Vagina (tissue), 2 donors: Measurements from ENCODE around the gene ZNF316. TPM values are rescaled to one million over a fixed set of nuclear protein-coding genes. Genes with fewer than 3 reads are reported as not detected.

ENCODE experiments used
- DNase-seq, 2 donors: peaks; one replicate each; pipeline ENCODE4 v3.0.0-alpha.2; 2017; ENCODE audit errors: extremely low spot score in 2 of 2
- H3K27ac ChIP-seq: fragments of 200-600 bp; sonication (generic); one replicate; pipeline ENCODE4 v1.5.1; 2019
- H3K27me3 ChIP-seq: fragments of 200-600 bp; sonication (generic); one replicate; pipeline ENCODE4 v1.5.1; 2019
- H3K36me3 ChIP-seq, 2 donors: fragments of 200-600 bp; sonication (generic); one replicate each; pipeline ENCODE4 v1.5.1; 2017 to 2019
- H3K4me1 ChIP-seq: fragments of 200-600 bp; sonication (generic); one replicate; pipeline ENCODE4 v1.5.1; 2019
- H3K4me3 ChIP-seq, 2 donors: fragments of 200-600 bp; sonication (generic); 1 replicate in 1 of 2; 2 replicates in 1 of 2; pipeline ENCODE4 v1.5.1; 2016 to 2019
- H3K9me3 ChIP-seq: fragments of 200-600 bp; sonication (generic); one replicate; pipeline ENCODE4 v1.5.1; 2019
- POLR2A ChIP-seq, 2 donors: fragments of 450-650 bp; IDR thresholded peaks; one replicate each; pipeline ENCODE4 v1.6.1; 2017; ENCODE audit warnings: antibody characterized with exemption in 2 of 2, mild to moderate bottlenecking in 2 of 2, moderate library complexity in 2 of 2
- POLR2AphosphoS5 ChIP-seq, 2 donors: sonication (generic); formaldehyde crosslinking; IDR thresholded peaks; one replicate each; pipeline ENCODE4 v1.9.0; 2017; ENCODE audit warnings: antibody characterized with exemption in 2 of 2, mild to moderate bottlenecking in 2 of 2, low read depth in 1 of 2; ENCODE audit not compliant: insufficient read depth in 1 of 2
- intact Hi-C: fragments of 100-400 bp; cut with DNase I; formaldehyde crosslinking; loops from one replicate; pipeline ENCODE4 v1.15.1; 2023
- total RNA-seq: library from RNA; depleted of rRNA; stranded (reverse); fragments of >200 nt; gene quantifications from one replicate; pipeline ENCODE4 v1.2.3, GENCODE V29; 2016
- TF ChIP-seq, protein P1 (sequence below), 3 experiments: fragments of 450-650 bp in 2 of 3; fragments of 200-600 bp in 1 of 3; sonication (generic) in 1 of 3; IDR thresholded peaks; one replicate each; pipeline ENCODE4 v1.5.1; 2017 to 2019; ENCODE audit warnings: antibody characterized with exemption in 3 of 3, mild to moderate bottlenecking in 2 of 3, moderate library complexity in 2 of 3

ZNF316 gene
- total RNA-seq, 1 donor from 2014 or later = 25.5 TPM

GRCh38 chr7:6650521-6651011 lies 13.4 kb downstream of the ZNF316 start:
- TF ChIP-seq POLR2A (IDR thresholded peaks at IDR 0.05) (no peak), POLR2AphosphoS5 (IDR thresholded peaks at IDR 0.05; ENCODE audit: insufficient read depth in 1 of 2, low read depth in 1 of 2) (no peak)
- TF ChIP-seq, protein P1, sequence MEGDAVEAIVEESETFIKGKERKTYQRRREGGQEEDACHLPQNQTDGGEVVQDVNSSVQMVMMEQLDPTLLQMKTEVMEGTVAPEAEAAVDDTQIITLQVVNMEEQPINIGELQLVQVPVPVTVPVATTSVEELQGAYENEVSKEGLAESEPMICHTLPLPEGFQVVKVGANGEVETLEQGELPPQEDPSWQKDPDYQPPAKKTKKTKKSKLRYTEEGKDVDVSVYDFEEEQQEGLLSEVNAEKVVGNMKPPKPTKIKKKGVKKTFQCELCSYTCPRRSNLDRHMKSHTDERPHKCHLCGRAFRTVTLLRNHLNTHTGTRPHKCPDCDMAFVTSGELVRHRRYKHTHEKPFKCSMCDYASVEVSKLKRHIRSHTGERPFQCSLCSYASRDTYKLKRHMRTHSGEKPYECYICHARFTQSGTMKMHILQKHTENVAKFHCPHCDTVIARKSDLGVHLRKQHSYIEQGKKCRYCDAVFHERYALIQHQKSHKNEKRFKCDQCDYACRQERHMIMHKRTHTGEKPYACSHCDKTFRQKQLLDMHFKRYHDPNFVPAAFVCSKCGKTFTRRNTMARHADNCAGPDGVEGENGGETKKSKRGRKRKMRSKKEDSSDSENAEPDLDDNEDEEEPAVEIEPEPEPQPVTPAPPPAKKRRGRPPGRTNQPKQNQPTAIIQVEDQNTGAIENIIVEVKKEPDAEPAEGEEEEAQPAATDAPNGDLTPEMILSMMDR (IDR thresholded peaks at IDR 0.05) = no peak
- H3K9me3 ChIP-seq = no peaks in the 10 kb centered on the region
- H3K4me3 ChIP-seq = no peak overlapping the region
- intact Hi-C loops = no loop called here
- DNase-seq = no peak
- no peak overlapping the region for H3K27ac ChIP-seq
- H3K36me3 ChIP-seq = peaks cover 0 to 56% of the 10 kb centered on the region in 2 donors
- no peaks in the 10 kb centered on the region for H3K27me3 ChIP-seq
- H3K4me1 ChIP-seq = no peaks in the 10 kb centered on the region

GRCh38 chr7:6651851-6652445 lies 14.8 kb downstream of the ZNF316 start:
- TF ChIP-seq, protein P1 (IDR thresholded peaks at IDR 0.05) = no peak
- TF ChIP-seq POLR2AphosphoS5 (IDR thresholded peaks at IDR 0.05; ENCODE audit: insufficient read depth in 1 of 2, low read depth in 1 of 2) (no peak), POLR2A (IDR thresholded peaks at IDR 0.05) (no peak)
- peaks cover 0 to 46% of the 10 kb centered on the region in 2 donors for H3K36me3 ChIP-seq
- H3K4me1 ChIP-seq = no peaks in the 10 kb centered on the region
- no peak for DNase-seq
- no peak overlapping the region for H3K4me3 ChIP-seq
- no peak overlapping the region for H3K27ac ChIP-seq
- no peaks in the 10 kb centered on the region for H3K9me3 ChIP-seq
- intact Hi-C loops = no loop called here
- H3K27me3 ChIP-seq = no peaks in the 10 kb centered on the region

GRCh38 chr7:6652446-6653011 lies 15.4 kb downstream of the ZNF316 start:
- Histone ChIP-seq H3K4me1 (no peaks in the 10 kb centered on the region), H3K9me3 (no peaks in the 10 kb centered on the region), H3K27me3 (no peaks in the 10 kb centered on the region), H3K27ac (no peak overlapping the region), H3K4me3 (no peak overlapping the region), H3K36me3 (peaks cover 0 to 46% of the 10 kb centered on the region in 2 donors)
- intact Hi-C loops = no loop called here
- DNase-seq = no peak
- TF ChIP-seq, protein P1 (IDR thresholded peaks at IDR 0.05) = no peak
- TF ChIP-seq POLR2A (IDR thresholded peaks at IDR 0.05) (no peak), POLR2AphosphoS5 (IDR thresholded peaks at IDR 0.05; ENCODE audit: insufficient read depth in 1 of 2, low read depth in 1 of 2) (no peak)

DNA sequence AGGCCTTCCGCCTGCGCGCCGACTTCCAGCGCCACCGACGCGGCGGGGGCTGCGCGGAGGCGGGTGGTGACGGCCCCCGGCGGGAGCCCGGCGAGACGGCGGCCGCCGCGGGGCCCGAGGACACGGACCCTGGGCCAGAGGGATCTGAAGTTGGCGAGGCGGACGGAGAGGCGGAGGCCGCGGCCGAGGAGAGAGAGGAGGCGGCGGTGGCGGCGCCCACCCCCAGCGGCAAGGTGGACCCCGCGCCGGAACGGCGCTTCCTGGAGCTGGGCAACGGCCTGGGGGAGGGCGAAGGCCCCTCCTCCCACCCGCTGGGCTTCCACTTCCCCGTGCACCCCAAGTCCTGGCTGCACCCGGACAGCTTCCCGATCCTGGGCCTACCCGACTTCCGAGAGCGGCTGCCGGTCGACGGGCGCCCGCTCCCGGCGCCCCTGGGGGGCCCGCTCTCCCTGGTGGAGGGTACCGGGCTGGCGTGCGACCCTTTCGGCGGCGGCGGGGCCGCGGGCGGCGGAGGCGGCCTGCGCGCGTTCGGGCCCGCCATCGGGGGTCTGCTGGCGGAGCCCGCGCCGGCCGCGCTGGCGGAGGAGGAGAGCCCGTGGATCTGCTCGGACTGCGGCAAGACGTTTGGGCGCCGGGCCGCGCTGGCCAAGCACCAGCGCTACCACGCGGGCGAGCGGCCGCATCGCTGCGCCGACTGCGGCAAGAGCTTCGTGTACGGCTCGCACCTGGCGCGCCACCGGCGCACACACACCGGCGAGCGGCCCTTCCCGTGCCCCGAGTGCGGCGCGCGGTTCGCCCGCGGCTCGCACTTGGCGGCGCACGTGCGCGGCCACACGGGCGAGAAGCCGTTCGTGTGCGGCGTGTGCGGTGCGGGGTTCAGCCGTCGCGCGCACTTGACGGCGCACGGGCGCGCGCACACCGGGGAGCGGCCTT lies 16.2 kb downstream of the ZNF316 start:
- H3K4me3 ChIP-seq = no peak overlapping the region
- DNase-seq = no peak
- H3K9me3 ChIP-seq = no peaks in the 10 kb centered on the region
- TF ChIP-seq POLR2A (IDR thresholded peaks at IDR 0.05) (no peak), POLR2AphosphoS5 (IDR thresholded peaks at IDR 0.05; ENCODE audit: insufficient read depth in 1 of 2, low read depth in 1 of 2) (no peak)
- TF ChIP-seq, protein P1 (IDR thresholded peaks at IDR 0.05) = no peak
- H3K36me3 ChIP-seq = peaks cover 0 to 46% of the 10 kb centered on the region in 2 donors
- H3K27me3 ChIP-seq = no peaks in the 10 kb centered on the region
- intact Hi-C loops = no loop called here
- H3K4me1 ChIP-seq = no peaks in the 10 kb centered on the region
- H3K27ac ChIP-seq = no peak overlapping the region
